Activated CD4-positive, alpha-beta memory T cell treated with anti-CD3 and anti-CD28 coated beads for 36 hours (primary cell): ENCODE measurements around the gene LHPP. TPM values are rescaled to one million over a fixed set of nuclear protein-coding genes. Genes with fewer than 3 reads are reported as not detected.

Experiments used
- CTCF ChIA-PET: fragments of 350-600 bp; sonication (Branson Sonifier 250); formaldehyde crosslinking; loops from one replicate; lab custom pipeline; 2021; ENCODE audit warnings: antibody characterized with exemption, inconsistent platforms; lab: Charles Lee
- POLR2A ChIA-PET: fragments of 350-600 bp; sonication (Branson Sonifier 250); formaldehyde crosslinking; loops from one replicate; lab custom pipeline; 2021; ENCODE audit warnings: antibody characterized with exemption; lab: Charles Lee
- DNase-seq: peaks from one replicate; pipeline ENCODE4 v3.0.0-alpha.2; 2020
- H3K27ac Mint-ChIP-seq: one replicate; pipeline ENCODE4 v1.8.0; 2021; ENCODE audit warnings: mixed read lengths
- H3K27me3 Mint-ChIP-seq: one replicate; pipeline ENCODE4 v1.8.0; 2021; ENCODE audit warnings: mixed read lengths
- H3K36me3 Mint-ChIP-seq: one replicate; pipeline ENCODE4 v1.8.0; 2021; ENCODE audit warnings: mixed read lengths
- H3K4me1 Mint-ChIP-seq: one replicate; pipeline ENCODE4 v1.8.0; 2021; ENCODE audit warnings: low read depth, mixed read lengths
- H3K4me3 Mint-ChIP-seq: one replicate; pipeline ENCODE4 v1.8.0; 2021; ENCODE audit warnings: mild to moderate bottlenecking, mixed read lengths
- H3K9me3 Mint-ChIP-seq: one replicate; pipeline ENCODE4 v1.8.0; 2021; ENCODE audit warnings: mixed read lengths
- intact Hi-C: fragments of 100-400 bp; cut with micrococcal nuclease; formaldehyde crosslinking; loops from one replicate; pipeline ENCODE4 v1.15.1; 2023
- total RNA-seq, 2 experiments: library from RNA; stranded (reverse); gene quantifications; one replicate each; pipeline ENCODE4 v1.2.3, GENCODE V29; 2021

Gene LHPP
- total RNA-seq, 2 experiments from 2014 or later, result 10.1 to 12.3 TPM

- intact Hi-C loops, result no loop called here
- Mint-ChIP-seq H3K36me3 (no peaks in the 10 kb centered on the region), H3K27me3 (no peaks in the 10 kb centered on the region), H3K27ac (no peak overlapping the region), H3K4me3 (no peak overlapping the region), H3K9me3 (peaks cover 6% of the 10 kb centered on the region), H3K4me1 (no peaks in the 10 kb centered on the region)
- DNase-seq, result no peak
- ChIA-PET CTCF (interaction anchor here (1.0 kb wide), 1 partner anchor 147 kb away, joined by 3 read pairs; no protein-coding TSS in a partner anchor), POLR2A (no interaction called here)
Measured at GRCh38 chr10:124594240-124594639, 132.6 kb downstream of the LHPP start.

GRCh38 chr10:124595143-124595883 lies 133.7 kb downstream of the LHPP start:
- H3K27me3 Mint-ChIP-seq, result no peaks in the 10 kb centered on the region
- peaks cover 6% of the 10 kb centered on the region for H3K9me3 Mint-ChIP-seq
- H3K4me1 Mint-ChIP-seq, result no peaks in the 10 kb centered on the region
- no peaks in the 10 kb centered on the region for H3K36me3 Mint-ChIP-seq
- CTCF ChIA-PET, result interaction anchor here (1.0 kb wide), 1 partner anchor 146 kb away, joined by 3 read pairs; no protein-coding TSS in a partner anchor
- no peak overlapping the region for H3K27ac Mint-ChIP-seq
- DNase-seq, result no peak
- no peak overlapping the region for H3K4me3 Mint-ChIP-seq
- intact Hi-C loops, result no loop called here
- POLR2A ChIA-PET, result no interaction called here

- peaks cover 6% of the 10 kb centered on the region for H3K9me3 Mint-ChIP-seq
- CTCF ChIA-PET, result no interaction called here
- no peaks in the 10 kb centered on the region for H3K36me3 Mint-ChIP-seq
- POLR2A ChIA-PET, result no interaction called here
- intact Hi-C loops, result no loop called here
- H3K27ac Mint-ChIP-seq, result no peak overlapping the region
- H3K4me3 Mint-ChIP-seq, result no peak overlapping the region
- H3K27me3 Mint-ChIP-seq, result no peaks in the 10 kb centered on the region
- no peaks in the 10 kb centered on the region for H3K4me1 Mint-ChIP-seq
- no peak for DNase-seq
Measured at GRCh38 chr10:124596116-124596785, 134.6 kb downstream of the LHPP start.

GRCh38 chr10:124596962-124597845 lies 135.6 kb downstream of the LHPP start:
- POLR2A ChIA-PET, result no interaction called here
- Mint-ChIP-seq H3K27me3 (no peaks in the 10 kb centered on the region), H3K4me3 (no peak overlapping the region)

GRCh38 chr10:124597846-124598165 lies 136.2 kb downstream of the LHPP start:
- Mint-ChIP-seq H3K27me3 (no peaks in the 10 kb centered on the region), H3K4me3 (no peak overlapping the region)
- POLR2A ChIA-PET, result no interaction called here

More at GRCh38 chr10:124596962-124597845, 135.6 kb downstream of the LHPP start:
- Mint-ChIP-seq H3K4me1 (no peaks in the 10 kb centered on the region), H3K27ac (no peak overlapping the region), H3K9me3 (no peaks in the 10 kb centered on the region), H3K36me3 (no peaks in the 10 kb centered on the region)
- no peak for DNase-seq
- CTCF ChIA-PET, result no interaction called here
- intact Hi-C loops, result no loop called here

GRCh38 chr10:124598196-124598595 lies 136.6 kb downstream of the LHPP start:
- CTCF ChIA-PET, result no interaction called here

More at GRCh38 chr10:124597846-124598165, 136.2 kb downstream of the LHPP start:
- CTCF ChIA-PET, result no interaction called here
- Mint-ChIP-seq H3K27ac (no peak overlapping the region), H3K36me3 (no peaks in the 10 kb centered on the region), H3K4me1 (no peaks in the 10 kb centered on the region), H3K9me3 (no peaks in the 10 kb centered on the region)
- intact Hi-C loops, result no loop called here
- DNase-seq, result no peak

GRCh38 chr10:124598773-124599587 lies 137.4 kb downstream of the LHPP start:
- no peaks in the 10 kb centered on the region for H3K9me3 Mint-ChIP-seq
- ChIA-PET CTCF (no interaction called here), POLR2A (no interaction called here)
- H3K27ac Mint-ChIP-seq, result no peak overlapping the region
- no peaks in the 10 kb centered on the region for H3K36me3 Mint-ChIP-seq
- H3K4me1 Mint-ChIP-seq, result no peaks in the 10 kb centered on the region
- no peak overlapping the region for H3K4me3 Mint-ChIP-seq
- no peak for DNase-seq
- intact Hi-C loops, result no loop called here
- no peaks in the 10 kb centered on the region for H3K27me3 Mint-ChIP-seq

More at GRCh38 chr10:124598196-124598595, 136.6 kb downstream of the LHPP start:
- DNase-seq, result no peak
- Mint-ChIP-seq H3K4me1 (no peaks in the 10 kb centered on the region), H3K9me3 (no peaks in the 10 kb centered on the region), H3K27me3 (no peaks in the 10 kb centered on the region), H3K4me3 (no peak overlapping the region), H3K27ac (no peak overlapping the region), H3K36me3 (no peaks in the 10 kb centered on the region)
- intact Hi-C loops, result no loop called here
- POLR2A ChIA-PET, result no interaction called here

GRCh38 chr10:124599588-124600050 lies 138.0 kb downstream of the LHPP start:
- no peaks in the 10 kb centered on the region for H3K9me3 Mint-ChIP-seq
- H3K27ac Mint-ChIP-seq, result no peak overlapping the region
- H3K27me3 Mint-ChIP-seq, result no peaks in the 10 kb centered on the region
- no peak overlapping the region for H3K4me3 Mint-ChIP-seq
- ChIA-PET POLR2A (no interaction called here), CTCF (no interaction called here)
- intact Hi-C loops, result no loop called here
- H3K36me3 Mint-ChIP-seq, result no peaks in the 10 kb centered on the region
- H3K4me1 Mint-ChIP-seq, result no peaks in the 10 kb centered on the region
- no peak for DNase-seq

- Mint-ChIP-seq H3K4me3 (no peak overlapping the region), H3K27me3 (no peaks in the 10 kb centered on the region), H3K9me3 (no peaks in the 10 kb centered on the region), H3K27ac (no peak overlapping the region), H3K36me3 (no peaks in the 10 kb centered on the region), H3K4me1 (no peaks in the 10 kb centered on the region)
- POLR2A ChIA-PET, result no interaction called here
- no peak for DNase-seq
- CTCF ChIA-PET, result no interaction called here
- intact Hi-C loops, result no loop called here
Measured at GRCh38 chr10:124600051-124600880, 138.6 kb downstream of the LHPP start.

GRCh38 chr10:124601016-124601415 lies 139.4 kb downstream of the LHPP start:
- ChIA-PET CTCF (no interaction called here), POLR2A (no interaction called here)
- intact Hi-C loops, result no loop called here
- DNase-seq, result no peak
- Mint-ChIP-seq H3K4me1 (no peaks in the 10 kb centered on the region), H3K9me3 (no peaks in the 10 kb centered on the region), H3K36me3 (no peaks in the 10 kb centered on the region), H3K27me3 (no peaks in the 10 kb centered on the region), H3K27ac (no peak overlapping the region), H3K4me3 (no peak overlapping the region)
